ENCODE data around the gene CDC42BPA. TPM values are rescaled to one million over a fixed set of nuclear protein-coding genes. Genes with fewer than 3 reads are reported as not detected.

Gene CDC42BPA
- total and polyA plus RNA-seq, 2 of the 8 experiments (the other 6 are each of a cell fraction or from before 2014, with no cell fraction given): 7.1 to 28.5 TPM

DNA sequence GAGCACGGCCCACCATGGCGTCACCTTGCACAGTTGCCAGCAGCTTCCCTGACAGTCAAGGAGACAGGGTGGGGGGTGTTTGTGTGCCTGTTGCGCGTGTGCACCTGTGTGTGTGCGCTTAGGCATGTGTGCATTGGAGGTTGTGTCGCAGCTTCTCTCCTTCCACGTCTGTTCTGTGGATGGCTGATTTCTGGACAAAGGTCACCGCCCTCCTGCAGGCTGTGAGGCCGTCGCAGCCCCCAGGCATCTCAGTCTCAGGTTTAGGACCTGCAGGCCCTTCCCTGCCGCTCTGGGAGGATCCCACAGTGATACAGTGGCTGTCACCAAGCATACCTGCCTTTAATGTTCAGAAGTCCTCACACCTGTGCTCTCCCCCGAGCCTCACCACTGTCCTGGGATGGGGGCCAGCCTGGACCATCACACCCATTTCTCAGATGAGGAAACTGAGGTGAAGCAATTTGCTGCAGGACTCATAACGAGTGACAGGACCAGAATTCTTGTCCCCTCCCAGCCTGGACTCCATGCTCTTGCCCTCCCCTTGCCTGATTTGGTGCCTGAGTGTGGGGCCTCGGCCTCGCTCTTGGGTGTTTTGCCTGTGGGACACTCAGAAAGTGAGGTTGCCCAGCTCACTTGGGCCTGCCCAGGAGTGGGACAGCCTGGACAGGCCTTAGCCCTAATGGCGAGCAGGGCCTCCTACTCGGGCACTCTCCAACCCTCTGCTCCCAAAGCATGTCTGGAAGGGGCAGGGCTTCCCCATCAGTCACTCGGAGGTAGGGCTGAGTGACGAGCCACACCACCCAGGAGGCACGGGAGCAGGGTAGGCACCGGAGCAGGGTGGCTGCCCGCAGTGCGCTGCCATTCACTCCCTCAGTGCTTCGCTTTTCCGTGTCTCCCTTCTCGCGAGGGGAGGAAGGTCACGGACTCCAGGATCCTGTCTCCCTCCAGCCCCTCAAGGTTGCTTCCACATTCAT lies 355.6 kb downstream of the CDC42BPA start (continued):
- TF ChIP-seq, protein P1, sequence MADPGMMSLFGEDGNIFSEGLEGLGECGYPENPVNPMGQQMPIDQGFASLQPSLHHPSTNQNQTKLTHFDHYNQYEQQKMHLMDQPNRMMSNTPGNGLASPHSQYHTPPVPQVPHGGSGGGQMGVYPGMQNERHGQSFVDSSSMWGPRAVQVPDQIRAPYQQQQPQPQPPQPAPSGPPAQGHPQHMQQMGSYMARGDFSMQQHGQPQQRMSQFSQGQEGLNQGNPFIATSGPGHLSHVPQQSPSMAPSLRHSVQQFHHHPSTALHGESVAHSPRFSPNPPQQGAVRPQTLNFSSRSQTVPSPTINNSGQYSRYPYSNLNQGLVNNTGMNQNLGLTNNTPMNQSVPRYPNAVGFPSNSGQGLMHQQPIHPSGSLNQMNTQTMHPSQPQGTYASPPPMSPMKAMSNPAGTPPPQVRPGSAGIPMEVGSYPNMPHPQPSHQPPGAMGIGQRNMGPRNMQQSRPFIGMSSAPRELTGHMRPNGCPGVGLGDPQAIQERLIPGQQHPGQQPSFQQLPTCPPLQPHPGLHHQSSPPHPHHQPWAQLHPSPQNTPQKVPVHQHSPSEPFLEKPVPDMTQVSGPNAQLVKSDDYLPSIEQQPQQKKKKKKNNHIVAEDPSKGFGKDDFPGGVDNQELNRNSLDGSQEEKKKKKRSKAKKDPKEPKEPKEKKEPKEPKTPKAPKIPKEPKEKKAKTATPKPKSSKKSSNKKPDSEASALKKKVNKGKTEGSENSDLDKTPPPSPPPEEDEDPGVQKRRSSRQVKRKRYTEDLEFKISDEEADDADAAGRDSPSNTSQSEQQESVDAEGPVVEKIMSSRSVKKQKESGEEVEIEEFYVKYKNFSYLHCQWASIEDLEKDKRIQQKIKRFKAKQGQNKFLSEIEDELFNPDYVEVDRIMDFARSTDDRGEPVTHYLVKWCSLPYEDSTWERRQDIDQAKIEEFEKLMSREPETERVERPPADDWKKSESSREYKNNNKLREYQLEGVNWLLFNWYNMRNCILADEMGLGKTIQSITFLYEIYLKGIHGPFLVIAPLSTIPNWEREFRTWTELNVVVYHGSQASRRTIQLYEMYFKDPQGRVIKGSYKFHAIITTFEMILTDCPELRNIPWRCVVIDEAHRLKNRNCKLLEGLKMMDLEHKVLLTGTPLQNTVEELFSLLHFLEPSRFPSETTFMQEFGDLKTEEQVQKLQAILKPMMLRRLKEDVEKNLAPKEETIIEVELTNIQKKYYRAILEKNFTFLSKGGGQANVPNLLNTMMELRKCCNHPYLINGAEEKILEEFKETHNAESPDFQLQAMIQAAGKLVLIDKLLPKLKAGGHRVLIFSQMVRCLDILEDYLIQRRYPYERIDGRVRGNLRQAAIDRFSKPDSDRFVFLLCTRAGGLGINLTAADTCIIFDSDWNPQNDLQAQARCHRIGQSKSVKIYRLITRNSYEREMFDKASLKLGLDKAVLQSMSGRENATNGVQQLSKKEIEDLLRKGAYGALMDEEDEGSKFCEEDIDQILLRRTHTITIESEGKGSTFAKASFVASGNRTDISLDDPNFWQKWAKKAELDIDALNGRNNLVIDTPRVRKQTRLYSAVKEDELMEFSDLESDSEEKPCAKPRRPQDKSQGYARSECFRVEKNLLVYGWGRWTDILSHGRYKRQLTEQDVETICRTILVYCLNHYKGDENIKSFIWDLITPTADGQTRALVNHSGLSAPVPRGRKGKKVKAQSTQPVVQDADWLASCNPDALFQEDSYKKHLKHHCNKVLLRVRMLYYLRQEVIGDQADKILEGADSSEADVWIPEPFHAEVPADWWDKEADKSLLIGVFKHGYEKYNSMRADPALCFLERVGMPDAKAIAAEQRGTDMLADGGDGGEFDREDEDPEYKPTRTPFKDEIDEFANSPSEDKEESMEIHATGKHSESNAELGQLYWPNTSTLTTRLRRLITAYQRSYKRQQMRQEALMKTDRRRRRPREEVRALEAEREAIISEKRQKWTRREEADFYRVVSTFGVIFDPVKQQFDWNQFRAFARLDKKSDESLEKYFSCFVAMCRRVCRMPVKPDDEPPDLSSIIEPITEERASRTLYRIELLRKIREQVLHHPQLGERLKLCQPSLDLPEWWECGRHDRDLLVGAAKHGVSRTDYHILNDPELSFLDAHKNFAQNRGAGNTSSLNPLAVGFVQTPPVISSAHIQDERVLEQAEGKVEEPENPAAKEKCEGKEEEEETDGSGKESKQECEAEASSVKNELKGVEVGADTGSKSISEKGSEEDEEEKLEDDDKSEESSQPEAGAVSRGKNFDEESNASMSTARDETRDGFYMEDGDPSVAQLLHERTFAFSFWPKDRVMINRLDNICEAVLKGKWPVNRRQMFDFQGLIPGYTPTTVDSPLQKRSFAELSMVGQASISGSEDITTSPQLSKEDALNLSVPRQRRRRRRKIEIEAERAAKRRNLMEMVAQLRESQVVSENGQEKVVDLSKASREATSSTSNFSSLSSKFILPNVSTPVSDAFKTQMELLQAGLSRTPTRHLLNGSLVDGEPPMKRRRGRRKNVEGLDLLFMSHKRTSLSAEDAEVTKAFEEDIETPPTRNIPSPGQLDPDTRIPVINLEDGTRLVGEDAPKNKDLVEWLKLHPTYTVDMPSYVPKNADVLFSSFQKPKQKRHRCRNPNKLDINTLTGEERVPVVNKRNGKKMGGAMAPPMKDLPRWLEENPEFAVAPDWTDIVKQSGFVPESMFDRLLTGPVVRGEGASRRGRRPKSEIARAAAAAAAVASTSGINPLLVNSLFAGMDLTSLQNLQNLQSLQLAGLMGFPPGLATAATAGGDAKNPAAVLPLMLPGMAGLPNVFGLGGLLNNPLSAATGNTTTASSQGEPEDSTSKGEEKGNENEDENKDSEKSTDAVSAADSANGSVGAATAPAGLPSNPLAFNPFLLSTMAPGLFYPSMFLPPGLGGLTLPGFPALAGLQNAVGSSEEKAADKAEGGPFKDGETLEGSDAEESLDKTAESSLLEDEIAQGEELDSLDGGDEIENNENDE (IDR thresholded peaks at IDR 0.05; ENCODE audit: insufficient replicate concordance, low read length): no peak
- TF ChIP-seq JUND (IDR thresholded peaks at IDR 0.05; ENCODE audit: low read length): no peak
- TF ChIP-seq SAP30 (IDR thresholded peaks at IDR 0.05; ENCODE audit: insufficient read depth, insufficient replicate concordance, low read length): no peak

All from H1 (cell line).